WTC11 (cell line): ENCODE results near the gene CAPN15. TPM values are rescaled to one million over a fixed set of nuclear protein-coding genes. Genes with fewer than 3 reads are reported as not detected.

ENCODE experiments used
- ATAC-seq: fragments of 200-7000 bp; cut with Tn5 transposase; 2 replicates; pipeline ENCODE4 v1.10.0; 2021; ENCODE audit warnings: mild to moderate bottlenecking, moderate library complexity
- CTCF ChIA-PET: fragments of 300-600 bp; sonication (Branson Sonifier 250); formaldehyde crosslinking; loops from one replicate; lab custom pipeline; 2021; ENCODE audit warnings: antibody characterized with exemption; lab: Charles Lee
- POLR2A ChIA-PET: fragments of 350-600 bp; sonication (Branson Sonifier 250); formaldehyde crosslinking; loops from one replicate; lab custom pipeline; 2021; ENCODE audit warnings: antibody characterized with exemption; lab: Charles Lee
- DNase-seq: peaks from one replicate; pipeline ENCODE4 v3.0.0; 2021; ENCODE audit warnings: low spot score
- H3K27ac Mint-ChIP-seq: 2 replicates; pipeline ENCODE4 v1.8.0; 2021; ENCODE audit warnings: mixed read lengths
- H3K27me3 Mint-ChIP-seq: 2 replicates; pipeline ENCODE4 v1.8.0; 2021; ENCODE audit warnings: low read depth, mild to moderate bottlenecking, moderate library complexity, mixed read lengths
- H3K36me3 Mint-ChIP-seq: 2 replicates; pipeline ENCODE4 v1.8.0; 2021; ENCODE audit warnings: mixed read lengths
- H3K4me1 Mint-ChIP-seq: 2 replicates; pipeline ENCODE4 v1.8.0; 2022; ENCODE audit warnings: mixed read lengths
- H3K4me3 Mint-ChIP-seq: 2 replicates; pipeline ENCODE4 v1.8.0; 2021; ENCODE audit warnings: mild to moderate bottlenecking, moderate library complexity, mixed read lengths
- H3K9me3 Mint-ChIP-seq: 2 replicates; pipeline ENCODE4 v1.8.0; 2021; ENCODE audit warnings: mixed read lengths
- CREB1 ChIP-seq: sonication (generic); formaldehyde crosslinking; IDR thresholded peaks from 2 replicates; pipeline ENCODE4 v1.8.0; 2023; ENCODE audit warnings: mild to moderate bottlenecking, missing genetic modification reagents
- CTCF ChIP-seq: fragments of 200-600 bp; IDR thresholded peaks from 2 replicates; pipeline ENCODE4 v1.8.0; 2022; ENCODE audit warnings: antibody characterized with exemption
- ERG ChIP-seq: fragments of 250-450 bp; sonication (Bioruptor Pico); IDR thresholded peaks from 2 replicates; pipeline ENCODE4 v1.8.0; 2021; ENCODE audit warnings: mild to moderate bottlenecking
- ESRRA ChIP-seq: sonication (generic); formaldehyde crosslinking; IDR thresholded peaks from 2 replicates; pipeline ENCODE4 v1.8.1; 2022; ENCODE audit warnings: mild to moderate bottlenecking, missing genetic modification reagents, borderline replicate concordance
- ETV6 ChIP-seq: sonication (generic); formaldehyde crosslinking; IDR thresholded peaks from 2 replicates; pipeline ENCODE4 v1.8.1; 2022; ENCODE audit warnings: mild to moderate bottlenecking, missing genetic modification reagents
- HMGXB4 ChIP-seq: sonication (generic); formaldehyde crosslinking; IDR thresholded peaks from 2 replicates; pipeline ENCODE4 v1.8.1; 2023; ENCODE audit warnings: mild to moderate bottlenecking, moderate library complexity, missing genetic modification reagents
- KAT7 ChIP-seq: sonication (generic); formaldehyde crosslinking; IDR thresholded peaks from 2 replicates; pipeline ENCODE4 v1.8.1; 2023; ENCODE audit warnings: missing genetic modification reagents, mild to moderate bottlenecking, borderline replicate concordance
- NFE2L1 ChIP-seq: sonication (generic); formaldehyde crosslinking; IDR thresholded peaks from 2 replicates; pipeline ENCODE4 v1.8.1; 2023; ENCODE audit warnings: missing genetic modification reagents
- NR3C1 ChIP-seq: sonication (generic); formaldehyde crosslinking; conservative IDR thresholded peaks from 2 replicates; pipeline ENCODE4 v1.8.1; 2023; ENCODE audit warnings: low read depth, mild to moderate bottlenecking, missing genetic modification reagents
- TCF7 ChIP-seq: sonication (generic); formaldehyde crosslinking; IDR thresholded peaks from 2 replicates; pipeline ENCODE4 v1.8.0; 2022; ENCODE audit warnings: mild to moderate bottlenecking, low read depth, missing genetic modification reagents, moderate library complexity
- ZNF138 ChIP-seq: sonication (generic); formaldehyde crosslinking; conservative IDR thresholded peaks from 2 replicates; pipeline ENCODE4 v1.8.1; 2022; ENCODE audit warnings: mild to moderate bottlenecking, moderate library complexity, missing genetic modification reagents
- ZNF317 ChIP-seq: sonication (generic); formaldehyde crosslinking; IDR thresholded peaks from 2 replicates; pipeline ENCODE4 v1.8.1; 2023; ENCODE audit warnings: low read depth, mild to moderate bottlenecking, moderate library complexity, missing genetic modification reagents, borderline replicate concordance
- ZNF425 ChIP-seq: fragments of 250-450 bp; sonication (Bioruptor Pico); conservative IDR thresholded peaks from 2 replicates; pipeline ENCODE4 v1.9.0; 2021; ENCODE audit warnings: mild to moderate bottlenecking
- total RNA-seq: library from RNA; stranded (reverse); gene quantifications from 3 replicates; pipeline ENCODE4 v1.2.3, GENCODE V29; 2021

CAPN15 gene
- total RNA-seq, 1 experiment from 2014 or later = 110 TPM

GRCh38 chr16:556474-557173, 29.1 kb downstream of the CAPN15 start:
- no peak for DNase-seq
- Mint-ChIP-seq H3K27me3 (peaks cover 20% of the 10 kb centered on the region), H3K4me1 (no peaks in the 10 kb centered on the region), H3K9me3 (no peaks in the 10 kb centered on the region), H3K27ac (no peak overlapping the region), H3K4me3 (no peak overlapping the region), H3K36me3 (no peaks in the 10 kb centered on the region)
- ChIA-PET CTCF (interaction anchor here (0.6 to 0.9 kb wide), 2 partner anchors 20 to 46 kb away, joined by 3 to 6 read pairs; no protein-coding TSS in a partner anchor), POLR2A (interaction anchor here (0.5 kb wide), 1 partner anchor 103 kb away, joined by 4 read pairs; no protein-coding TSS in a partner anchor)
- ATAC-seq = no peak
- TF ChIP-seq NR3C1 (CRISPR knock-in tag) (no peak), NFE2L1 (no peak), TCF7 (CRISPR knock-in tag) (no peak), ETV6 (CRISPR knock-in tag) (no peak), ZNF138 (no peak), ZNF317 (no peak), CREB1 (no peak)

- Mint-ChIP-seq H3K27me3 (peaks cover 28% of the 10 kb centered on the region), H3K4me1 (no peaks in the 10 kb centered on the region), H3K36me3 (no peaks in the 10 kb centered on the region), H3K27ac (no peak overlapping the region), H3K4me3 (no peak overlapping the region), H3K9me3 (no peaks in the 10 kb centered on the region)
- CTCF ChIA-PET = no interaction called here
- TF ChIP-seq KAT7 (CRISPR knock-in tag) (no peak), CTCF (no peak), ESRRA (CRISPR knock-in tag) (no peak), HMGXB4 (no peak), ERG (CRISPR knock-in tag) (no peak), TCF7 (CRISPR knock-in tag) (no peak), ZNF425 (CRISPR knock-in tag) (no peak)
- no peak for ATAC-seq
- no peak for DNase-seq
- POLR2A ChIA-PET = no interaction called here
Observed at GRCh38 chr16:557463-558297, 30.2 kb downstream of the CAPN15 start.
